Measurements from ENCODE around the gene PLA2G2F. TPM values are rescaled to one million over a fixed set of nuclear protein-coding genes. Genes with fewer than 3 reads are reported as not detected.
A peak's percentile ranks its signal among the peaks of the same experiment; 100 is the strongest.

PLA2G2F gene
- total RNA-seq, 4 donors from 2014 or later = 0.07 TPM; not detected in 3

GRCh38 chr1:20093940-20094391 lies 45.2 kb upstream of the PLA2G2F start:
- Histone ChIP-seq H3K9me3 (no peaks in the 10 kb centered on the region), H3K27me3 (no peaks in the 10 kb centered on the region), H3K36me3 (no peaks in the 10 kb centered on the region), H3K4me1 (no peaks in the 10 kb centered on the region), H3K4me3 (no peak overlapping the region), H3K27ac (peak overlapping the region; percentile 59 to 67)
- peak; percentile 70 to 79 for DNase-seq
- intact Hi-C loops (cut with DNase I; ENCODE audit: low total_unique reads) = no loop called here
- no peak for TF ChIP-seq CTCF (IDR thresholded peaks at IDR 0.05)
- no peak for TF ChIP-seq POLR2A (IDR thresholded peaks at IDR 0.05)

GRCh38 chr1:20095564-20096434 lies 43.3 kb upstream of the PLA2G2F start:
- H3K4me1 ChIP-seq = no peaks in the 10 kb centered on the region
- no peaks in the 10 kb centered on the region for H3K9me3 ChIP-seq
- DNase-seq = no peak
- intact Hi-C loops (cut with DNase I; ENCODE audit: low total_unique reads) = no loop called here
- H3K36me3 ChIP-seq = no peaks in the 10 kb centered on the region
- peak overlapping the region; percentile 6 to 16 for H3K27ac ChIP-seq
- H3K27me3 ChIP-seq = no peaks in the 10 kb centered on the region
- H3K4me3 ChIP-seq = no peak overlapping the region
- TF ChIP-seq CTCF (IDR thresholded peaks at IDR 0.05) = no peak
- no peak for TF ChIP-seq POLR2A (IDR thresholded peaks at IDR 0.05)

- intact Hi-C loops (cut with DNase I; ENCODE audit: low total_unique reads) = no loop called here
- Histone ChIP-seq H3K9me3 (no peaks in the 10 kb centered on the region), H3K27me3 (no peaks in the 10 kb centered on the region), H3K4me3 (no peak overlapping the region), H3K4me1 (no peaks in the 10 kb centered on the region), H3K36me3 (no peaks in the 10 kb centered on the region), H3K27ac (no peak overlapping the region)
- no peak for DNase-seq
- no peak for TF ChIP-seq CTCF (IDR thresholded peaks at IDR 0.05)
- TF ChIP-seq POLR2A (IDR thresholded peaks at IDR 0.05) = no peak
These were observed 42.2 kb upstream of the PLA2G2F start for GRCh38 chr1:20096840-20097447.

GRCh38 chr1:20099533-20099932 lies 39.6 kb upstream of the PLA2G2F start:
- no peaks in the 10 kb centered on the region for H3K4me1 ChIP-seq
- no peak for DNase-seq
- intact Hi-C loops (cut with DNase I; ENCODE audit: low total_unique reads) = no loop called here

More at GRCh38 chr1:20099533-20099932, 39.6 kb upstream of the PLA2G2F start:
- Histone ChIP-seq H3K27ac (no peak overlapping the region), H3K27me3 (no peaks in the 10 kb centered on the region), H3K4me3 (no peak overlapping the region), H3K9me3 (no peaks in the 10 kb centered on the region), H3K36me3 (no peaks in the 10 kb centered on the region)
- TF ChIP-seq CTCF (IDR thresholded peaks at IDR 0.05) = no peak
- no peak for TF ChIP-seq POLR2A (IDR thresholded peaks at IDR 0.05)

All from uterus (tissue), 4 donors.